Neural cell (in vitro differentiated cells): ENCODE measurements around the gene PNMA6F. TPM values are rescaled to one million over a fixed set of nuclear protein-coding genes. Genes with fewer than 3 reads are reported as not detected.

Experiments used
- H2AFZ ChIP-seq: fragments of 200-600, 300-800 bp; sonication (generic), shearing (Covaris generic); 2 replicates; pipeline ENCODE4 v1.6.0; 2014; ENCODE audit warnings: low read depth, mild to moderate bottlenecking, antibody characterized with exemption, low read length, moderate library complexity
- H3F3A ChIP-seq: fragments of 200-600 bp; shearing (Covaris generic); 2 replicates; pipeline ENCODE4 v1.6.1; 2016; ENCODE audit warnings: mild to moderate bottlenecking, moderate library complexity, mixed read lengths, antibody characterized with exemption, low read length; ENCODE audit not compliant: insufficient read depth, poor library complexity, severe bottlenecking
- H3K27ac ChIP-seq: fragments of 200-600, 300-800 bp; sonication (generic), shearing (Covaris generic); 2 replicates; pipeline ENCODE4 v1.5.1; 2014; ENCODE audit warnings: mild to moderate bottlenecking, low read length, moderate library complexity
- H3K27me3 ChIP-seq: fragments of 300-800, 200-600 bp; sonication (generic), shearing (Covaris generic); 2 replicates; pipeline ENCODE4 v1.6.0; 2014; ENCODE audit warnings: mild to moderate bottlenecking, low read depth, low read length, moderate library complexity; ENCODE audit not compliant: insufficient read depth
- H3K36me3 ChIP-seq: fragments of 300-800, 200-600 bp; sonication (generic), shearing (Covaris generic); 2 replicates; pipeline ENCODE4 v1.5.1; 2014; ENCODE audit warnings: mild to moderate bottlenecking, antibody characterized with exemption, low read length, moderate library complexity; ENCODE audit not compliant: insufficient read depth
- H3K4me2 ChIP-seq: fragments of 300-800, 200-600 bp; sonication (generic), shearing (Covaris generic); 2 replicates; pipeline ENCODE4 v1.6.0; 2014; ENCODE audit warnings: mild to moderate bottlenecking, low read length
- H3K4me3 ChIP-seq: fragments of 300-800, 200-600 bp; sonication (generic), shearing (Covaris generic); 2 replicates; pipeline ENCODE4 v1.5.1; 2014; ENCODE audit warnings: mild to moderate bottlenecking, low read length, moderate library complexity
- H3K79me2 ChIP-seq: fragments of 200-600 bp; shearing (Covaris generic); replicated peaks from 2 replicates; pipeline ENCODE4 v1.6.0; 2014; ENCODE audit warnings: mild to moderate bottlenecking, low read length, moderate library complexity; ENCODE audit not compliant: insufficient read depth
- H3K9ac ChIP-seq: fragments of 300-800, 200-600 bp; sonication (generic), shearing (Covaris generic); 2 replicates; pipeline ENCODE4 v1.6.1; 2016; ENCODE audit warnings: mild to moderate bottlenecking, low read length, mixed read lengths
- H3K9me2 ChIP-seq: fragments of 200-600 bp; shearing (Covaris generic); 2 replicates; pipeline ENCODE4 v1.6.1; 2016; ENCODE audit warnings: mild to moderate bottlenecking, low read length, mixed read lengths; ENCODE audit not compliant: insufficient read depth
- H3K9me3 ChIP-seq: fragments of 200-600, 300-800 bp; sonication (generic), shearing (Covaris generic); 2 replicates; pipeline ENCODE4 v1.6.1; 2016; ENCODE audit warnings: mild to moderate bottlenecking, mixed run types, low read length, moderate library complexity, mixed read lengths
- H4K20me1 ChIP-seq: fragments of 200-600 bp; shearing (Covaris generic); 2 replicates; pipeline ENCODE4 v1.6.1; 2016; ENCODE audit warnings: mild to moderate bottlenecking, mixed run types; ENCODE audit not compliant: insufficient read depth
- CTCF ChIP-seq: fragments of 450-650 bp; IDR thresholded peaks from 2 replicates; pipeline ENCODE4 v1.5.1; 2014; ENCODE audit warnings: antibody characterized with exemption, mild to moderate bottlenecking, moderate library complexity; ENCODE audit not compliant: poor library complexity, severe bottlenecking
- EP300 ChIP-seq: fragments of 450-650 bp; conservative IDR thresholded peaks from 2 replicates; pipeline ENCODE4 v1.6.1; 2014; ENCODE audit warnings: antibody characterized with exemption, mild to moderate bottlenecking, moderate library complexity; ENCODE audit not compliant: poor library complexity, severe bottlenecking
- EZH2 ChIP-seq: fragments of 200-600, 300-800 bp; shearing (Covaris generic), sonication (generic); IDR thresholded peaks from 2 replicates; pipeline ENCODE4 v1.6.1; 2014; ENCODE audit warnings: antibody characterized with exemption, low read length, borderline replicate concordance, mild to moderate bottlenecking; ENCODE audit not compliant: insufficient read depth, poor library complexity, severe bottlenecking
- MXI1 ChIP-seq: fragments of 450-650 bp; conservative IDR thresholded peaks from 2 replicates; pipeline ENCODE4 v1.6.1; 2014; ENCODE audit warnings: antibody characterized with exemption, mild to moderate bottlenecking; ENCODE audit not compliant: poor library complexity, severe bottlenecking
- POLR2AphosphoS5 ChIP-seq: IDR thresholded peaks from 2 replicates; pipeline ENCODE4 v1.6.1; 2012
- RAD21 ChIP-seq: fragments of 450-650 bp; conservative IDR thresholded peaks from 2 replicates; pipeline ENCODE4 v1.6.1; 2014; ENCODE audit warnings: antibody characterized with exemption, mild to moderate bottlenecking, moderate library complexity
- SMC3 ChIP-seq: fragments of 450-650 bp; conservative IDR thresholded peaks from 2 replicates; pipeline ENCODE4 v1.6.1; 2014; ENCODE audit warnings: antibody characterized with exemption, mild to moderate bottlenecking, moderate library complexity; ENCODE audit not compliant: poor library complexity
- TAF1 ChIP-seq: IDR thresholded peaks from 2 replicates; pipeline ENCODE4 v1.6.1; 2012; ENCODE audit warnings: low read depth
- polyA plus RNA-seq: library from polyadenylated mRNA; depleted of rRNA; stranded (reverse); fragments of >200 nt; gene quantifications from 2 replicates; pipeline ENCODE4 v1.2.3, GENCODE V29; 2014

The PNMA6F gene
- polyA plus RNA-seq, 1 donor from 2014 or later = 0.77 TPM

DNA sequence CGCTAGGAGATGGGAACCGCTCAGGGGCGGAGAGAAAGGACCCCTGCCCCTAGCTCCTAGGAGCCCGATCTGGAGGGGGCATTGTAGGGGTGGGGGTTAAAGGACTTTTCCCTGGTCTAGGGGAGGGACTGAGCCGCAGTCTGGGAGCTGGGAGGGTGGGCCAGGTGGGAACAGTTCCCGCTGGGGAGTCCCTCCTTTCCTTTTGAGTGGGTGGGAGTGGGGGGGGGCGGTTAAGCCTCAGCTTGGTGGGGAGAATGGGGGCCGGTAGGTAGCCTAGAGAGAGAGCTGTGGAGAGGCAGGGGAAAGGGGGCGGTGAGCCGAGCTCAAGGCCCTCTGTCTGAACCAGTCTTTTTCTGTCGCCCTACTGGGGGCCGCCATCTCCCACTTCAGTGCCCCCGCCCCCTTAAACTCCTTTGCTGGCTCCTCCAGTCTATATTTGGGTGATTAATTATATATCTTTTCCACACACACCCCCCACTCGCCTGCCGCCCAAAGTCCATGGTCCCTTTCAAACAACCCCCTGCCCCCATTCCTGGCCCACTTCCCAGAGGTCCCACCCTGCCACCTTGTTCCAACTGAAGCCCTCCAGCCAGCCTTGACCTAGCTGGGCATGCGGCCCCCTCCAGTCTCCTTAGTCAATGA, 13.2 kb upstream of the PNMA6F start:
- no peaks in the 10 kb centered on the region for H4K20me1 ChIP-seq
- no peak for TF ChIP-seq RAD21
- no peak for TF ChIP-seq EP300
- no peak for TF ChIP-seq SMC3
- no peak for TF ChIP-seq CTCF
- TF ChIP-seq EZH2 = no peak
- TF ChIP-seq MXI1 = no peak
- TF ChIP-seq TAF1 = no peak
- TF ChIP-seq POLR2AphosphoS5 = no peak
- H3K79me2 ChIP-seq = peaks cover 11% of the 10 kb centered on the region
- peak overlapping the region; percentile 64 for H3K27ac ChIP-seq
- no peaks in the 10 kb centered on the region for H3K27me3 ChIP-seq
- no peaks in the 10 kb centered on the region for H3K9me2 ChIP-seq
- H3K4me3 ChIP-seq = peak overlapping the region; percentile 76
- H3K36me3 ChIP-seq = no peaks in the 10 kb centered on the region
- H3K4me2 ChIP-seq = peak overlapping the region; percentile 39
- H2AFZ ChIP-seq = no peak overlapping the region
- H3F3A ChIP-seq = no peaks in the 10 kb centered on the region
- no peaks in the 10 kb centered on the region for H3K9me3 ChIP-seq
- peak overlapping the region; percentile 83 for H3K9ac ChIP-seq

- Histone ChIP-seq H3K36me3 (no peaks in the 10 kb centered on the region), H3F3A (no peaks in the 10 kb centered on the region), H3K9me3 (no peaks in the 10 kb centered on the region), H3K9ac (peak within 1 kb of the TSS; percentile 83), H4K20me1 (no peaks in the 10 kb centered on the region), H2AFZ (peak within 1 kb of the TSS; percentile 45), H3K4me3 (peak within 1 kb of the TSS; percentile 76), H3K79me2 (peaks cover 11% of the 10 kb centered on the region), H3K4me2 (peak within 1 kb of the TSS; percentile 51), H3K9me2 (no peaks in the 10 kb centered on the region), H3K27ac (peak within 1 kb of the TSS; percentile 69), H3K27me3 (no peaks in the 10 kb centered on the region)
- TF ChIP-seq RAD21 = no peak
- TF ChIP-seq POLR2AphosphoS5 = peak; percentile 65
- TF ChIP-seq SMC3 = peak; percentile 16
- TF ChIP-seq MXI1 = peak; percentile 69
- no peak for TF ChIP-seq EZH2
Measured at GRCh38 chrX:153333821-153334653, 12.5 kb upstream of the PNMA6F start, which contains the start of gene ZNF275. Gene ZNF275 (plus strand): TSS chrX:153334153. CDS start chrX:153336680, 2,527 bp downstream.

- peak overlapping the region; percentile 64 for H3K9ac ChIP-seq
- H3K4me2 ChIP-seq = peak overlapping the region; percentile 51
- H3K27ac ChIP-seq = peak overlapping the region; percentile 69
- H3K27me3 ChIP-seq = no peaks in the 10 kb centered on the region
- H3K36me3 ChIP-seq = no peaks in the 10 kb centered on the region
- H3F3A ChIP-seq = no peaks in the 10 kb centered on the region
- no peaks in the 10 kb centered on the region for H3K9me3 ChIP-seq
- TF ChIP-seq RAD21 (no peak), POLR2AphosphoS5 (no peak), SMC3 (no peak), MXI1 (no peak)
- H3K9me2 ChIP-seq = no peaks in the 10 kb centered on the region
- no peaks in the 10 kb centered on the region for H4K20me1 ChIP-seq
- H2AFZ ChIP-seq = peak overlapping the region; percentile 45
- peaks cover 11% of the 10 kb centered on the region for H3K79me2 ChIP-seq
- peak overlapping the region; percentile 76 for H3K4me3 ChIP-seq
Measured at GRCh38 chrX:153333266-153333665, 11.7 kb upstream of the PNMA6F start.
